Putamen (tissue), 1 donor: ENCODE measurements around the gene FILIP1L.
"Not testable (repeated sequence)": the region's sequence is repeated elsewhere in the genome, so short reads cannot be mapped to it uniquely, and the experiment has no call there.

Source experiments
- DNase-seq: peaks from one replicate; pipeline ENCODE4 v3.0.0-alpha.2; 2016; ENCODE audit warnings: low spot score

Gene FILIP1L

GRCh38 chr3:99842826-99843589 lies 271.3 kb downstream of the FILIP1L start:
- DNase-seq: peak; percentile 9

GRCh38 chr3:99841949-99842348 lies 272.4 kb downstream of the FILIP1L start:
- not testable (repeated sequence) for DNase-seq

GRCh38 chr3:99839613-99840012 lies 274.7 kb downstream of the FILIP1L start:
- no peak for DNase-seq

- no peak for DNase-seq
These were observed 275.5 kb downstream of the FILIP1L start for GRCh38 chr3:99838755-99839154.

DNA sequence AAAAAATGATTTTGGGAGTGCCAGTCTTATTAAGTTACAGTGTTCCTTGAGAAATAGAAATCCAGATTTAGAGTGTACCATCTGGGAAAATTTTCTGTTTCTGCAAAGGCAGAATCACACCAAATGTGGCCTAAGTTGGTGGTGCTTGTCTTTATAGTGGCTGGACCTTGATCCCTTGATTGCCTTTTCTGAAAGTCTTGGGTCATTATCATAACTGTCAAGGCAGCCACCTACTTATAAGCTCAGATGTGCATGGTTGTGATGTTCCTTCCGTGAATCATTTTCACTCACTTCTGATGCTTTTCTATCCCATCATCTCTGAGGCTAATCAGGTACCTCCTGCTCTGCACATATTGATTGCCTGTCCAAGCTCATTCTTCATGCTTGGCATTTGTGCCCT lies 276.6 kb downstream of the FILIP1L start:
- DNase-seq: no peak

DNA sequence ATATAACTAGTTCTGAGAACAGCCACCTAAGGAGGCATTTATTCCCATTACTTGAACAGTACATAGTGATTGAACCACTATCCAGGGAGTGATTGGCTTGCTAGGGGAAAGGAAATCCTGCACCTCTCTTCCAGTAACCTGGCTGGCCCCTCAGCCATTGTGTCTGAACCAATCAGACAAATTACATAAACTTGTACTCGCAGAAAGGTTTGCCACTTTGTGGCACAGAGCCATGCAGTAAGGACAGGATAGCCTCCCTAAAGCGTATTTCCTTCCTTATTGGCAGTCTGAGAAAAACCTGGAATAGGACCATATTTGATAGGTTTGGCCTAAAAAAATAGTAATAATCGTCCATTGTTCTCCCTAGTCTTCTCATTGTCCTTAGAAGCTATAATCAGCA lies 277.6 kb downstream of the FILIP1L start:
- DNase-seq: no peak

- DNase-seq: no peak
These were observed 279.9 kb downstream of the FILIP1L start for GRCh38 chr3:99834211-99834957.

DNA sequence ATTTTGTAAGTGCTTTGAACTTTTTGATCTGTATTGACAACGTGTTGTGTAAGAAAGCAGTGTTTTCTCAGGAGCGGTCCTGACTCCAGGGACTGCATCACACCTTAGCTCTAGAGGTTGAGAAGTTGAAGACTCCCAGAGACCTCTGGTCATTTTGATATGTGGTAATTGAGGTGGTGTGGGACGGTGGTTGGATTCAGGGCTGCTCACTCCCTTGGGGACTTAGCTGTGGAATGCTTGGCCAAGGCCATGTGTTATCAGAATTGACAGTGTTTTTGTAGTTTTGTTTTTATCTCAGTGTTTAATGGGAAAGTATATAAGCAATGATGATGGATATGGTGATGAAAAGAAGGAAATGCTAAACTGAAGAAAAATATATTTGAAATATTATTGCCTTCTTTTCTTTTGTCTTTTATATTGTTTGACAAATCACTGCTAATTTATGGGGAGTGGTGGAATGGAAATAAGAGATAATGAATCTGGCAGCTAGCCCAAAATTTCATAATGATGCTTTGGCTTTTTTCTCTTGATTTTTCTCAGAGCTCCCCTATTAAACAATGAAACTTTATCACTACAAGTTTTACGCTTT lies 280.6 kb downstream of the FILIP1L start:
- no peak for DNase-seq

DNA sequence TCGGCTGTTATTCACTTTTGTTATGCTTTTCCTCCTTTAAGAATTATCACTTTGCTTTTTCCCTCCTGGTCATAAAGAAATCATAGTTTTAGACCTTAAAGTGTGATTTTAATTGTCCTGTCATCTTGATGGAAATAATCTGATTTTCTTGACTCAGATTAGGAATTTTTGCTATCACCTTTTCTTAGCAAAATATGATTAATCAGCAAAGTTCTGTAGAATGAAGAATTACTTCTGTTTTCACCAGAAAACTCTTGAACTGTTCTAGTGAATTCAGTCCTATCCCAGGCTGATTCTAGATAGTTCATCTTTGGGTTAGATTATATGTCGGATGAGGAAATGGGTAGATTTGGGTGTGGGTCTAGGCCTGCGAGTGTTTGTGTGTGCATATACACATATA lies 284.5 kb downstream of the FILIP1L start:
- DNase-seq: no peak

DNA sequence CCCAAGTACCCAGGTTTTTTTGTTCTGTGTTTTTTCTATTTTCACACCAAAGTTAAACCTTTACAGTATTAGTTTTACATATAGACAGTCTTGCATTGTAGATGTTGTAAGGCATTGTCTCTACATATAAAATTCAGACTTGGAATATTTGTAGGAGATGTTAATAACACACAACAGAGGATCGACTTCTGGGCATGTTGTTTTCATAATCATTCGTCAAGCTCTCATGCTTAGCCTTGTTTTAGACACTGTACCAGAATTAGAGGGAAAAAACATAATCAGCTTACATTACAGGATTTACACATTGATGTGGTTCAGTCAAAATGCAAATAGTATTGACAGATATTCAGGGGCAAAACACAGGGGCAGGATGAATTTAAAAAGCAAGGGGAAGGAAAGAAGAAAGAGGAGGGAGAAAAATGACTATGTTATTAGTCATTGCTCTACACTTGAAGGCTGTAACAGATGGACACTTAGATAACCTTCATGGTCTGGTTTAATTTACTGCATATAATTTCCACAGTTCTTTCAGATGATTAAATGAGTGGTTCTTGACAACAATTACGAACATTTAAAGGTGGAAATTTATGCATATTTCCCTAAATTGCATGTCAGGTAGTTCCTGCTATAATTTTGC lies 289.2 kb downstream of the FILIP1L start:
- DNase-seq: no peak

DNA sequence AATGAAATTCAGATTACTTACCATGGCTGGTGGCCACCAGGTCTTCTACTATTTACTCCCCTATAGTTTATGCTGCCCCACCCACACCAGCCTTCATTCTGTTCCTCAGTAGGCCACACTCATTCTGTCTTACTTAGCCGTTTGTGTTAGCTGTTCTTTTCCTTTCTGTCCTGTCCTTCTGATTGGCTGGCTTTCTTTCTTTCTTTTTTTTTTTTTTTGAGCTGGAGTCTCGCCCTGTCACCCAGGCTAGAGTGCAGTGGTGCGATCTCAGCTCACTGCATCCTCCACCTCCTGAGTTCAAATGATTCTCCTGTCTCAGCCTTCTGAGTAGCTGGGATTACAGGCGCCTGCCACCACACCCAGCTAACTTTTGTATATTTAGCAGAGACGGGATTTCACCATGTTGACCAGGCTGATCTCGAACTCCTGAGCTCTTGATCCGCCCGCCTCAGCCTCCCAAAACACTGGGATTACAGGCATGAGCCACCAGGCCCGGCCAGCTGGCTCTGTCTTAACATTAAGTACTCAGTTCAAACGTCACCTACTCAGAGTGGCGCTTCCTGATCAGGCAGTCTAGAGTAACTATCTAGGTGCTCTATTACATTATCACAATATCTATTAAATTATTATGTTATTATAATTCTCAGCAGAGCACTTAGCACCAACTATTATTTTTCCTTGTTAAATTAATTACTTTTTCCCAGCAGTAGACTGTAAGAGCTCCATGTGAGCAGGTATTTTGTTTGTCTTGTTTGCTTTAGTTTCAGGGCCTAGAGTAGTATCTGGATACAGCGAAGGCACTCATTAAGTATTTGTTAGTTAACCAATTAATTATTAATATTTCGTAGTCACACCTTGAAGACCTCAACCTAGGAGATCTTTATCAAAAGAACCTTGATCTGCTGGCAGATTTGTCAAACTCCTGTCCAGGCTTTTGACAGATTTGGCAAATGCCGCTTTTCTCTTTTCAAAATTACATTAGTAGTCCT lies 290.3 kb downstream of the FILIP1L start:
- DNase-seq: no peak

DNA sequence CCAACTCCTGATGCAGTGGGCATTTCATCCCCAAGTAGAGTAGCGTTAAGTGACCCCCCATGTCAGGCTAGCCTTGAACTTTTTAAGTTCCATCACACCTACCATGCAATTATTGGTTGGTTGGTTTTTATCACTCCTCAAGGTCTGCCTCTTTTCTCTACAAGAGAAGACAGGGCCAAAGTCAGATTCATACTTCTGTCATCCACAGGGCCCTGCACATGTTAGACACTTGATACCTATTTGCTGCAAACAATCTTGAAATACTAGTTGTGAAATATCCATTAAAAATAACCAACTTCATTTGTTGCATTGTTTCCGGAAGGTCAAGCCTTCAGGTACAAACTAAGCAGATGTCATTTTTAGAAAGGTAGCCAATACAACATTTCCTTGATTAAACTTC lies 295.5 kb downstream of the FILIP1L start:
- no peak for DNase-seq

DNA sequence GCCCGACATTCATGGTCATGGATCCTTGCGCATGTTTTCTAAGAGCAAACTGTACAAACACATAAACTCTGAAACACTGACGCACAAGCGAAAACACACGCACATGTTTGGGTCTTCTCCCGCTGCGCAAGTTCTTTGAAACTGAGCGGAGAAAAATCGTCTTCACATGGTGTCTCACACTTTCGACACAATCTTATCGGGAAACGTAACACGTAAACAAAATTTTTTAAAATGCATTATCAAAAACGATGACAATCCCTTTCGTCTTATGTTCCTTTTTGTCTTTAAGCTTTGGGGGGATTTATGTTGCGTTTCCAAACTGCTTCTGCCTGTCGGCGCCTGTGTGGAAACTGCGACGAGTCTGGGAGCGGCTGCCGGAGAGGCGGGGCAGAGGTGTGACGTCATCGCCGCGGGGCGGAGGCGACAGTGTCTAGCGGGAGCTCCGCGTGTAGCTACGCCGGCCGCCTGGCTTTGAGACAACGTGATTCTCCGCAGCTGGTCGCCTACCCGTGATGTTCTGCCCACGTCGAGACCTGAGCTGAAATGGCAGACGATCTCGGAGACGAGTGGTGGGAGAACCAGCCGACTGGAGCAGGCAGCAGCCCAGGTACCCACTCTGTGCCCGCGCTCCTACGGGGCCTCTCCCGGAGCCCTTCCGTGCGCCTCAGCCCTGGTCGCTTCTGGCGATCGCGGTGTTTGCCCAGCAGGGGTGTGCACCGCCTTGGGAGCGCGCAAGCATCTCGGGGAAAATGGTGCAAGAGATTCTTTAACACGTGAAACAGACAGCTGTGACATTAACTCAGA lies 296.7 kb downstream of the FILIP1L start, which contains the start of gene CMSS1:
CMSS1 (plus strand) TSS at position 426 of the 804 bp plus-strand sequence.
- peak; percentile 90 for DNase-seq

GRCh38 chr3:99817047-99817436 lies 297.3 kb downstream of the FILIP1L start:
- DNase-seq: no peak

- no peak for DNase-seq
These were observed 303.9 kb downstream of the FILIP1L start for GRCh38 chr3:99810403-99810802.

- no peak for DNase-seq
These were observed 304.7 kb downstream of the FILIP1L start for GRCh38 chr3:99809565-99809964.

DNA sequence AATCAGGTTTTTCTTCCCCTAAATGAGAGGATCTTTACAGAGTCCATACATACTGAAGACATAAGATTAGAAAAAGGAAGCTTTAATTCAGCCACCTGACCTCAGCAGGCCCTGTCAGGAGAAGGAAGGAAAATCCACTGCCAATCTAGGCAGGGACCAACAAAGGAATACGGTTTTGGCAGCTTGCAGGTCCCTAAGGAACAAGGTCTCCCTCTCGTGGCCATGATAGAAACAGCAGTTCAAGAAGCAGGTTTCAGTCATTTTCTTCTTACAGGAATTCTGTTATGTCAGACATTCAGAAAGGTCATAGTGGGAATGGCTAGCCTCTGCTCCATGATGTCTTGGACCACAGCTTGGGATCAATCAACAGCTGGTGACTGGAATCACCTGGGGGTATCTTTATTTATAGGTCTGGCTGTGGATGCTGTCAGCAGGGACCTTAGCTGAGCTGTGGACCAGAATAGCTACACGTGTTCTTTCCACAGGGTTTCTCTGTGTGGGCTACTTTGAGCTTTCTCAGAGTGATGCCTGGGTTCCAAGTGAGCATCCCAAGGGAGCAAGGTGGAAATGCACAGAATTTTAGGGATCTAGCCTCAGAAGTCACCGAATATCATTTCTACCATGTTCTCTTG lies 306.0 kb downstream of the FILIP1L start:
- peak; percentile 29 for DNase-seq

- DNase-seq: no peak
These were observed 309.1 kb downstream of the FILIP1L start for GRCh38 chr3:99805160-99805559.

DNA sequence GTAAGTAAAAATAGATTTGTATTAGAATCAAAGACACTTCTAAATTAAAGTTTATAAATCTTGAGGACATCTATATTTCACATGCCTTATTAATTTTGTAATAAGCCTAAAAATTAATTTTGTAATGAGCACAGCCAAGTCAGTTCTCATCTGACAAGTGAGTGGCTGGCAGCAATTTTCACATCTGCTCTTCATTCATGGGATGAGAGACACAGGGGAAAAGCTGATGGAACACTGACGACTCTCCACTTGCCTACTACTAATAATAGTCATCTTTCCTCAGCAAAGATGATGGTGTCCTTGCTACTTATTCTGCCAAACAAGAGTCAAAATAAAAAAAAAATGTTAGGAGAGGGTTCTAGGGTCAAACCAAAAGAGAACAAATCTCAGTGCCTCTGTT lies 311.0 kb downstream of the FILIP1L start:
- DNase-seq: no peak

- no peak for DNase-seq
These were observed 314.9 kb downstream of the FILIP1L start for GRCh38 chr3:99799422-99799821.
